Stimulated activated CD8-positive, alpha-beta memory T cell treated with anti-CD3 and anti-CD28 coated beads, Interleukin-7, amount 100 ng/mL, for 1 hour (primary cell): ENCODE data around the gene FAM111B.
A peak's percentile ranks its signal among the peaks of the same experiment; 100 is the strongest.
"Not testable (repeated sequence)": the region's sequence is repeated elsewhere in the genome, so short reads cannot be mapped to it uniquely, and the experiment has no call there.

Experiments used
- DNase-seq, 2 donors: peaks; one replicate each; pipeline ENCODE4 v3.0.0-alpha.2; 2020; ENCODE audit warnings: low read depth in 2 of 2

FAM111B gene

GRCh38 chr11:59102259-59102765, 4.7 kb upstream of the FAM111B start:
- DNase-seq, result no peak

DNA sequence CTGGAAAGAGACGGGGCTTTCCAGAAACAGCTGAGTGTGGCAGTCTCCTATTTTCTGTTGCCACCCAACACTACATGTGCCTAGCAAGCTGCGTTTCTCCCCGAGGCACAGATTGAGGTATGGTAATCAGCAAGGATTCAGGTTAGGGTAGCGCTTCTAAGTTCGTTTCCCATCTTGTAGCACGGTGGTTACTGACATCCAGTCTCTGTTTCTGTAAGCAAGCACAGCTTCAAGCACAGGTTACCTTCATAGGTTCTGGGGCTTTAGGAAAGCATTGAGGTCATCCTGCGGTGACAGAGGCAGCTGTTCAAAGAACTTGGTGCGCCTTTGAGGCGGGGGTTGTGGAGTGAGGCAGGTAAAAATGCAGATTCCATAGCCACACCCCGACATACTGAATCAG, 684 bp downstream of the FAM111B start:
- DNase-seq, result not testable (repeated sequence)

- DNase-seq, result no peak
Observed at GRCh38 chr11:59112494-59112893, 5.5 kb downstream of the FAM111B start.

- DNase-seq, result no peak
Observed at GRCh38 chr11:59114344-59114743, 7.3 kb downstream of the FAM111B start.

DNA sequence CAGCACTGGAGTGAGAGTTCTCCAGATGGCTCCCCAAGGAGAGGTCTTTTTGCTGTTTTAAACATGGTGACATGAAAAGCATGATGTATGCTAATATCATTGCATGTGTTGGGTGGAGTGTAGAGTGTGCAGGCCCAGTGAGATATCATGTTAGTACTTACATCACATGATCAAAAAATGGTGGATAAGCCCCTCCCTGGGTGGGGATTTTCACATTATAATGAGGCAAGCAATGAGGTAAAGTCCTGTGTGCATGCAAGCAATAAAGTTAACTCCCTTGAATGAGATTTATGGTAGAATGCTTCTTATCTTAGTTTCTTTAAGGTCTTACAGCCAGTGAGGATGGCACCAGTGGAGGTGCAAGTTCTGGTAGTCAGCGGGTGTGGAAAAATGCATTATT, 8.5 kb downstream of the FAM111B start:
- no peak for DNase-seq

DNA sequence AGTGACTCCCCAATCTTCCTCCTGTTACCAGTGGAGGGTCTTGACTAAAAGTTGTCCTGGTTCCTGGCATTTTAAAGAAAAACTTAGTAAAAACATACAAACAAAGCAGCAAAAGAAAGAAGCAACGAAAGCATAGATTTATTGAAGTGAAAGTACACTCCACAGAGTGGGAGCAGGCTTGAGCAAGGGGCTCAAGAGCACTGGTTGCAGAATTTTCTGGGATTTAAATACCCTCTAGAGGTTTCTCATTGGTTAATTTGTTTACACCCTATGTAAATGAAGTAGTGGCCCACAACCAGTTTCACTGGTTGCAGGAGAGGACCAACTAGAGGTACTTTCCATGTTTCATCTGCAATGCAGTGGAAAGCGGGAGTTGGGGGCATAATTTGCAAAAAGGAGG, 10.7 kb downstream of the FAM111B start:
- DNase-seq, result no peak

DNA sequence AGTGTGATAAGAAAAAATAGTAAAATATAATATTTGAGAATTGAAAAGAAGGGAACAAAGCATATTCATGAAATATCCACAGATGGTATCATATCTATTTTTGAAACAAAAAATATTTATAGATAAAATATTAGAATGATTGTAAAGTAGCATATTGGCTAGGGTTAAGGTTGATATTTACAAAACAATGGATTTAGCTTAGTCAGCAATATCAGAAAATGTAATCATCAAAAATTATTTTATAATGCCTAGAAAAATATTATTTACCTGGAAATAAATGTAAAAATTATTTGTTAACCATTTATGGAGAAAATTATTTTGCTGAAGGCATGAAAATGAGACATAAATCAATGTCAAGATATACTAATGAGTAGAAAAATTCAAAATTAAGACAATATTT, 12.8 kb downstream of the FAM111B start:
- DNase-seq, result no peak

- peak; percentile 71 to 84 for DNase-seq
Observed at GRCh38 chr11:59135648-59136461, 28.8 kb downstream of the FAM111B start.

GRCh38 chr11:59136551-59136950, 29.5 kb downstream of the FAM111B start:
- DNase-seq, result not testable (repeated sequence)

DNA sequence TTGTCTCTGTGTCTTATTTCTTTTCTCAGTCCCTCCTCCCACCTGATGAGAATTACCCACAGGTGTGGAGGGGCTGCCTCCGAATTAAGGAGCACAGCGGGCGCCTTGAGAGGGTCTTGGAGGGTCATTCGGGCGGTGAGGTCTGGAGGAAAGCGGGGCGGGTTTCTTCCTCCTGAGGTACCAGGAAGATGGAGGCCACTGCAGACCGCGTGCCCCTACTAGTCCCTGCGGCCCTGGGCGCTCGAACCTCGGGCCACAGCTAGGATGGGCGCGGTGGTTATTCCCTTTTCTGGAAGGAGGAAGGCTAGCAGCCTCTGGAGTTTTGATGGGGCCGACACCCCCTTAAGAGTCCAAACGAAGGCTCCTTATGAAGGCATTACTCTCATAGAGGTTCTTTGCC, 30.2 kb downstream of the FAM111B start:
- no peak for DNase-seq

GRCh38 chr11:59138643-59139042, 31.6 kb downstream of the FAM111B start:
- no peak for DNase-seq

- DNase-seq, result no peak
Observed at GRCh38 chr11:59141191-59141590, 34.2 kb downstream of the FAM111B start.

DNA sequence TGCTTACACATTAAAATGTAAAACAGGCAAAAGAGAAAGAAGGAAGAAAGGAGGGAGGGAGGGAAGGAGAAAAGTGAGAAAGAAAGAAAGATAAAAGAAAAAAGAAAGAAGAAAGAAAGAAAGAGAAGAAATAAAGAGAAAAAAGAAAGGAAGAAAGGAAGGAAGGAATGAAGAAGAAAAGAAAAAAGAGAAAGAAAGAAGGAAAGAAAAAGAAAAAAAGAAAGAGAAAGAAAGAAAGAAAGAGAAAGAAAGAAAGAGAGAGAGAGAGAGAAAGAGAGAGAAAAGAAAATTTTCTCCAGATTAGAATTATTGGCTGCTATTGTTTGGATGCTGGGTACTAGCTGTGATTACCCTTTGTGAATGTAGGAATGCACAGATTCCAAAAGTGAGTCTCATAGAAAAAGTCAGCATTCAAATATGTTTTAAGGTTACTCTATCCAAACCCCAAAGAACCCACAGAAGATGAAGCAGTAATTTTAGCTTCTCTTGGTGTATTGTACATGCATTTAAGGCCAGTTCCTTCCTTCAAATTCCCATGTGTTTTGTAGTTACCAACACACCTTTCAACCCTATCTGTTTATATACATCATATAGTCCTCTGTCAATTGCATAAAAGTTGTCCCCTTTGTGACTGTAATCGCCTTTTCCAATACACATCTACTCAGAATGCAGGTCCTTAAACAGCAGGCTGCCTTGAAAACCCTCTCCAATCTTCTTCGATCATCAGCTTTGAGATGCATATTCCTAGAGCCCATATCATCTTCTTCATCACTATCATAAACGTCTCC, 34.8 kb downstream of the FAM111B start:
- DNase-seq, result no peak

- DNase-seq, result peak; percentile 56 to 64
Observed at GRCh38 chr11:59142530-59143507, 35.8 kb downstream of the FAM111B start, which contains the start of gene FAM111A. Gene FAM111A, plus strand, starts transcription at chr11:59142856. Its CDS starts 6,017 bp downstream, at chr11:59148873.

GRCh38 chr11:59144096-59144495, 37.1 kb downstream of the FAM111B start:
- no peak for DNase-seq

- peak; percentile 41 for DNase-seq
Observed at GRCh38 chr11:59144579-59145345, 37.7 kb downstream of the FAM111B start.

GRCh38 chr11:59145534-59145933, 38.5 kb downstream of the FAM111B start:
- DNase-seq, result no peak

DNA sequence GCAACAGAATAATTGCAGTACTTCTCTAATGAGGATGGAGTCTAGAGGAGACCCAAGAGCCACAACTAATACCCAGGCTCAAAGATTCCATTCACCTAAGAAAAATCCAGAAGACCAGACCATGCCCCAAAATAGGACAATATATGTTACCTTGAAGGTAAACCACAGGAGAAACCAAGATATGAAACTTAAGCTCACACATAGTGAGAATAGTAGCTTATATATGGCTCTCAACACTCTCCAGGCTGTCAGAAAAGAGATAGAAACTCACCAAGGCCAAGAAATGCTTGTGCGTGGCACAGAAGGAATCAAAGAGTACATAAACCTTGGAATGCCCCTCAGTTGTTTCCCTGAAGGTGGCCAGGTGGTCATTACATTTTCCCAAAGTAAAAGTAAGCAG, 44.7 kb downstream of the FAM111B start:
- DNase-seq, result no peak

- DNase-seq, result no peak
Observed at GRCh38 chr11:59152312-59152951, 45.4 kb downstream of the FAM111B start.

GRCh38 chr11:59154610-59155009, 47.6 kb downstream of the FAM111B start:
- no peak for DNase-seq
